C4-2B (cell line): Measurements from ENCODE around the gene NDUFAF2.

Experiments used
- H3K27ac ChIP-seq: fragments of 450-650 bp; 2 replicates; pipeline ENCODE4 v1.5.1; 2017
- CTCF ChIP-seq: fragments of 450-650 bp; conservative IDR thresholded peaks from 2 replicates; pipeline ENCODE4 v1.5.1; 2017; ENCODE audit warnings: mild to moderate bottlenecking
- ZFX ChIP-seq: fragments of 450-650 bp; IDR thresholded peaks from 2 replicates; pipeline ENCODE4 v1.6.1; 2017

NDUFAF2 gene

GRCh38 chr5:61198606-61199005 lies 253.6 kb downstream of the NDUFAF2 start:
- no peak overlapping the region for H3K27ac ChIP-seq
- TF ChIP-seq ZFX (no peak), CTCF (no peak)

- H3K27ac ChIP-seq: no peak overlapping the region; the same call in 1 of the 2 replicates
- TF ChIP-seq ZFX (no peak), CTCF (no peak)
Observed at GRCh38 chr5:61200582-61201155, 255.7 kb downstream of the NDUFAF2 start.

GRCh38 chr5:61202213-61202612 lies 257.2 kb downstream of the NDUFAF2 start:
- TF ChIP-seq CTCF: no peak
- TF ChIP-seq ZFX: no peak

More at GRCh38 chr5:61202213-61202612, 257.2 kb downstream of the NDUFAF2 start:
- H3K27ac ChIP-seq: no peak overlapping the region
